Stomach (tissue), 4 donors: ENCODE measurements around the gene EEF1G.

Experiments
- EP300 ChIP-seq: sonication (generic); formaldehyde crosslinking; IDR thresholded peaks from one replicate; pipeline ENCODE4 v1.6.1; 2017; ENCODE audit warnings: antibody characterized with exemption
- POLR2A ChIP-seq, 4 donors: fragments of 450-650 bp; IDR thresholded peaks; one replicate each; pipeline ENCODE4 v1.6.1; 2016; ENCODE audit warnings: antibody characterized with exemption in 4 of 4, control low read depth in 2 of 4, mild to moderate bottlenecking in 1 of 4, moderate library complexity in 1 of 4
- POLR2AphosphoS5 ChIP-seq, 3 donors: sonication (generic); formaldehyde crosslinking; IDR thresholded peaks; one replicate each; pipeline ENCODE4 v1.6.1; 2016; ENCODE audit warnings: antibody characterized with exemption in 3 of 3
- TF ChIP-seq, protein P1 (sequence below), 7 experiments: fragments of 450-650 bp in 4 of 7; fragments of 200-600 bp in 3 of 7; sonication (generic) in 3 of 7; IDR thresholded peaks; one replicate each; pipeline ENCODE4 v1.5.1; 2016 to 2019; ENCODE audit warnings: antibody characterized with exemption in 7 of 7, control low read depth in 2 of 7, mild to moderate bottlenecking in 1 of 7

DNA sequence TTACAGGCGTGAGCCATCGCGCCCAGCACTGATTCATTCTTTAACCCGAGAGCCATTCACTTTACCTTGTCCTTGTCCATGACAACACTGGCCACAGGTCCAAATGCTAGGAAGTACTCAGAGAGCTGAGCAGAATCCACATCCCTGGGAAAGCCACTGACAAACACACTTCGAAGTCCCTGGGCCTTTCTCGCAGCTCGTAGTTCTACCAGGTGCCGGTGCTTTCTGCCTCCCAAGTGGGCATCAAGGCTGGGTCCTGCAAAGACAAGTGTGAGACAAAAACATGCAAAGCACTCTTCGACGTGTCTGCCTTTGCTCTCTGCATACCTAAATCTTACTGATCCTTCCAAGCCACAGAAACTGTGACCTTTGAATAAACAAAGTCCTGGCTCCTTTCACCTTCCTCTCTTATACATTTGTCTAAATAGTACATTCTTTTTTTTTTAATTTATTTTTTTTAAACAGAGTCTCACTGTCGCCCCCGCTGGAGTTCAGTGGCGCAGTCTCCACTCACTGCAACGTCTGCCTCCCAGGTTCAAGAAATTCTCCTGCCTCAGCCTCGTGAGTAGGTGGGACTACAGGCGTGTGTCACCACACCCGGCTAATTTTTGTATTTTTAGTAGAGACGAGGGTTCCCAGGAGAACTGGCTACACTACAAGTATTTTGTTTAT lies 15.4 kb upstream of the EEF1G start:
- TF ChIP-seq POLR2A (IDR thresholded peaks at IDR 0.05): no peak
- TF ChIP-seq, protein P1, sequence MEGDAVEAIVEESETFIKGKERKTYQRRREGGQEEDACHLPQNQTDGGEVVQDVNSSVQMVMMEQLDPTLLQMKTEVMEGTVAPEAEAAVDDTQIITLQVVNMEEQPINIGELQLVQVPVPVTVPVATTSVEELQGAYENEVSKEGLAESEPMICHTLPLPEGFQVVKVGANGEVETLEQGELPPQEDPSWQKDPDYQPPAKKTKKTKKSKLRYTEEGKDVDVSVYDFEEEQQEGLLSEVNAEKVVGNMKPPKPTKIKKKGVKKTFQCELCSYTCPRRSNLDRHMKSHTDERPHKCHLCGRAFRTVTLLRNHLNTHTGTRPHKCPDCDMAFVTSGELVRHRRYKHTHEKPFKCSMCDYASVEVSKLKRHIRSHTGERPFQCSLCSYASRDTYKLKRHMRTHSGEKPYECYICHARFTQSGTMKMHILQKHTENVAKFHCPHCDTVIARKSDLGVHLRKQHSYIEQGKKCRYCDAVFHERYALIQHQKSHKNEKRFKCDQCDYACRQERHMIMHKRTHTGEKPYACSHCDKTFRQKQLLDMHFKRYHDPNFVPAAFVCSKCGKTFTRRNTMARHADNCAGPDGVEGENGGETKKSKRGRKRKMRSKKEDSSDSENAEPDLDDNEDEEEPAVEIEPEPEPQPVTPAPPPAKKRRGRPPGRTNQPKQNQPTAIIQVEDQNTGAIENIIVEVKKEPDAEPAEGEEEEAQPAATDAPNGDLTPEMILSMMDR (IDR thresholded peaks at IDR 0.05): no peak
- no peak for TF ChIP-seq POLR2AphosphoS5 (IDR thresholded peaks at IDR 0.05)
- TF ChIP-seq EP300: no peak
